Gastroesophageal sphincter (tissue), 4 donors: ENCODE results near the gene BLOC1S1. TPM values are rescaled to one million over a fixed set of nuclear protein-coding genes. Genes with fewer than 3 reads are reported as not detected.
A peak's percentile ranks its signal among the peaks of the same experiment; 100 is the strongest.
"Not testable (repeated sequence)": the region's sequence is repeated elsewhere in the genome, so short reads cannot be mapped to it uniquely, and the experiment has no call there.

Experiments
- ATAC-seq: fragments of 150-250 bp; one replicate; pipeline ENCODE4 v1.9.1; 2016; ENCODE audit warnings: mild to moderate bottlenecking, moderate library complexity
- H3K27ac ChIP-seq, 4 donors: fragments of 200-600 bp; sonication (generic) in 3 of 4; 1 replicate in 3 of 4; 2 replicates in 1 of 4; pipeline ENCODE4 v1.5.1; 2016 to 2019
- H3K27me3 ChIP-seq: fragments of 200-600 bp; sonication (generic); one replicate; pipeline ENCODE4 v1.5.1; 2019
- H3K36me3 ChIP-seq, 2 donors: fragments of 200-600 bp; sonication (generic); one replicate each; pipeline ENCODE4 v1.5.1; 2019; ENCODE audit warnings: control low read depth in 1 of 2
- H3K4me1 ChIP-seq, 3 donors: fragments of 200-600 bp; sonication (generic); 1 replicate in 2 of 3; 2 replicates in 1 of 3; pipeline ENCODE4 v1.5.1; 2016 to 2019; ENCODE audit warnings: control low read depth in 2 of 3
- H3K4me3 ChIP-seq, 2 donors: fragments of 200-600 bp; sonication (generic); one replicate each; pipeline ENCODE4 v1.5.1; 2019; ENCODE audit warnings: mild to moderate bottlenecking in 1 of 2, moderate library complexity in 1 of 2
- H3K9me3 ChIP-seq, 3 donors: fragments of 200-600 bp; sonication (generic); one replicate each; pipeline ENCODE4 v1.5.1; 2017 to 2019; ENCODE audit warnings: control low read depth in 2 of 3
- EP300 ChIP-seq: sonication (generic); formaldehyde crosslinking; IDR thresholded peaks from one replicate; pipeline ENCODE4 v1.6.1; 2017; ENCODE audit warnings: antibody characterized with exemption, mild to moderate bottlenecking
- POLR2A ChIP-seq, 2 donors: fragments of 450-650 bp; IDR thresholded peaks; one replicate each; pipeline ENCODE4 v1.6.1; 2017; ENCODE audit warnings: antibody characterized with exemption in 2 of 2, mild to moderate bottlenecking in 2 of 2, moderate library complexity in 1 of 2
- POLR2AphosphoS5 ChIP-seq: sonication (generic); formaldehyde crosslinking; IDR thresholded peaks from one replicate; pipeline ENCODE4 v1.6.1; 2017; ENCODE audit warnings: antibody characterized with exemption
- WGBS, 2 donors: methylation state at CpG; one replicate each; pipeline ENCODE4 v1.1.5; 2018; ENCODE audit warnings: low coverage in 1 of 2; 5-methylcytosine and 5-hydroxymethylcytosine counted together
- total RNA-seq, 4 donors: library from RNA; depleted of rRNA; stranded (reverse); fragments of >200 nt; gene quantifications; one replicate each; pipeline ENCODE4 v1.1.0, GENCODE V29; 2016
- TF ChIP-seq, protein P1 (sequence below), 4 experiments: fragments of 200-600 bp in 2 of 4; fragments of 450-650 bp in 2 of 4; sonication (generic) in 1 of 4; IDR thresholded peaks; one replicate each; pipeline ENCODE4 v1.5.1; 2017 to 2019; ENCODE audit warnings: antibody characterized with exemption in 4 of 4, mild to moderate bottlenecking in 2 of 4, moderate library complexity in 2 of 4

BLOC1S1 gene
- total RNA-seq, 4 donors from 2014 or later: 187 to 214 (median 196) TPM

DNA sequence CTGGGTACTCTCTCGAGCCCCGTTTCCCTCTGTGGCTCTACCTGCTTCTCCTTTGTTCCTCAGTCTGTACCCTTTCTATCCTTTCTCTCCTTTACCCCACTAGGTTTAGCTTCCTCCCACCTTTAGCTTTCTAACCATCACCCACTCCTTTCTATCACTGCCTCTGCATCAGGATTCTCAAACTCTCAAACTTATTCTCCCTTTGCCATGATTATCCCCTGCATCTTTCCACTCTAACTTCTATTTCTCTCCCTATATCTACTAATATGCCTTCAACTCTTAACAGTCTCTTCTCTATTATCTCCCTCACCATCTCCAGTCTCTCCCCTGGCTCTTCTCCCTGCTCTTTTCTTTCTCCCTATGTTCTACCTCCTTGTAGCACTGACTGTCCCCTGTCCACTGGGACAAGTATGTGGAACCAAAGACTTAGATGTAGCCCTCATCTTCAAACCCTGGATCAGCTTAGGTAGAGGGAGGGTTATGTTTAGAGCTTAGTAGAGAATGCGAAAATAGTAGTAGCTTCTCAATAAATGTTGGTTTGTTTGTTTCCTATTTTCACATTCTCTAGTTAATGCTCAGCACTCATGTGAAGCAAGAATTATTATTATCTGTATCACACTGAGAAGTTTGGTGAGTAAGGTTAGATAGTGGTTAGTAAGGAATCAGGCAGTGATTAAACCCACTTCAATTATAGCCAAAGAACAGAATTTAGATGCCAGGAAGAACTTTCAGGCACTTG lies 30.5 kb downstream of the BLOC1S1 start:
- Histone ChIP-seq H3K4me3 (peak overlapping the region in 1 of 2 donors; percentile 20), H3K9me3 (no peaks in the 10 kb centered on the region), H3K27me3 (no peaks in the 10 kb centered on the region), H3K27ac (peak overlapping the region in 3 of 4 donors; percentile 32 to 55 (median 52)), H3K36me3 (peaks cover 1 to 27% of the 10 kb centered on the region in 2 donors), H3K4me1 (peaks cover 0 to 58% (median 31%) of the 10 kb centered on the region in 3 donors)
- WGBS, 2 donors: 6 to 43% methylated on average over 2 to 3 of the region's 3 CpGs
- no peak for ATAC-seq
- TF ChIP-seq POLR2AphosphoS5 (no peak), POLR2A (IDR thresholded peaks at IDR 0.05) (no peak), EP300 (no peak)
- TF ChIP-seq, protein P1, sequence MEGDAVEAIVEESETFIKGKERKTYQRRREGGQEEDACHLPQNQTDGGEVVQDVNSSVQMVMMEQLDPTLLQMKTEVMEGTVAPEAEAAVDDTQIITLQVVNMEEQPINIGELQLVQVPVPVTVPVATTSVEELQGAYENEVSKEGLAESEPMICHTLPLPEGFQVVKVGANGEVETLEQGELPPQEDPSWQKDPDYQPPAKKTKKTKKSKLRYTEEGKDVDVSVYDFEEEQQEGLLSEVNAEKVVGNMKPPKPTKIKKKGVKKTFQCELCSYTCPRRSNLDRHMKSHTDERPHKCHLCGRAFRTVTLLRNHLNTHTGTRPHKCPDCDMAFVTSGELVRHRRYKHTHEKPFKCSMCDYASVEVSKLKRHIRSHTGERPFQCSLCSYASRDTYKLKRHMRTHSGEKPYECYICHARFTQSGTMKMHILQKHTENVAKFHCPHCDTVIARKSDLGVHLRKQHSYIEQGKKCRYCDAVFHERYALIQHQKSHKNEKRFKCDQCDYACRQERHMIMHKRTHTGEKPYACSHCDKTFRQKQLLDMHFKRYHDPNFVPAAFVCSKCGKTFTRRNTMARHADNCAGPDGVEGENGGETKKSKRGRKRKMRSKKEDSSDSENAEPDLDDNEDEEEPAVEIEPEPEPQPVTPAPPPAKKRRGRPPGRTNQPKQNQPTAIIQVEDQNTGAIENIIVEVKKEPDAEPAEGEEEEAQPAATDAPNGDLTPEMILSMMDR (IDR thresholded peaks at IDR 0.05): no peak

DNA sequence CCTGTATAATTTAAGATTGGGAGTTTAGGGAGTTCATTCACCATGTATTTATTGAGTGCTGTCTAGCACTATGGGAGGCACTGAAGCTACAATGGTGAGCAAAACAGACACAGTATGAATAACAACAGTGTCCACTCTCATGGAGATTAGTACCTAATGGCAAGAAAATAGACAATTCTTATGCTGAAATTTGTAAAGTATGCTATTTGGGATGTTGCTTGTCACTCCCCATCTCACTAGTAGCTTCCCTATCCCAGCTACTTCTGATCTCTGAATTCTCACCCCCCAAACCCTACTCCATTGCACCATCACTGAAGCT lies 31.0 kb downstream of the BLOC1S1 start:
- ATAC-seq: no peak
- no peak for TF ChIP-seq POLR2A (IDR thresholded peaks at IDR 0.05)
- no peak for TF ChIP-seq EP300
- TF ChIP-seq, protein P1 (IDR thresholded peaks at IDR 0.05): no peak
- TF ChIP-seq POLR2AphosphoS5: no peak
- Histone ChIP-seq H3K36me3 (peaks cover 2 to 32% of the 10 kb centered on the region in 2 donors), H3K9me3 (no peaks in the 10 kb centered on the region), H3K27me3 (no peaks in the 10 kb centered on the region), H3K4me3 (no peak overlapping the region), H3K27ac (no peak overlapping the region), H3K4me1 (peaks cover 0 to 57% (median 31%) of the 10 kb centered on the region in 3 donors)

DNA sequence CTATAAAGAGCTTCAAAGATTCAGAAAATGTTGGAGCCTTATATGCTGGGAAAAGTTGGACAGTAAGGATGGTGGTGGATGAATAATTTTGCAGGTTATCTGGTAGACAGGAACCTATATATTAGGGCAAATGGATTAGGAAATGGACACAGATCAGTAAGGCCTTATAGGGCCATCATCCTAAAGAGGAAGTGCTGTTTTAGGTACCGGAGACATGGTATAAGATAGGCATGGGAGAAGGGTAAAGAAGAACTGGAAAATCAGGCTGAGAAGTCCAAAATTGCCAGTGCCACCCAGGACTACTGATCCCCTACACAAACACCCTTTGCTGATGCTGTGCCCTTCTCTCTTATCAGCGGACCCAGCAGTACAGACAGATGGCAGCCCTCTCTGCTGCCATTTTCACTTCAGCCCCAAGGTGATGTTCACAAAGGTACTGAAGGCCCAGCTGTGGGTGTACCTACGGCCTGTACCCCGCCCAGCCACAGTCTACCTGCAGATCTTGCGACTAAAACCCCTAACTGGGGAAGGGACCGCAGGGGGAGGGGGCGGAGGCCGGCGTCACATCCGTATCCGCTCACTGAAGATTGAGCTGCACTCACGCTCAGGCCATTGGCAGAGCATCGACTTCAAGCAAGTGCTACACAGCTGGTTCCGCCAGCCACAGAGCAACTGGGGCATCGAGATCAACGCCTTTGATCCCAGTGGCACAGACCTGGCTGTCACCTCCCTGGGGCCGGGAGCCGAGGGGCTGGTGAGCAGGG lies 32.6 kb downstream of the BLOC1S1 start:
- WGBS, 2 donors: 96 to 100% methylated on average over 2 of the region's 18 CpGs
- peaks cover 2 to 47% of the 10 kb centered on the region in 2 donors for H3K36me3 ChIP-seq
- H3K27me3 ChIP-seq: no peaks in the 10 kb centered on the region
- no peak for ATAC-seq
- TF ChIP-seq, protein P1 (IDR thresholded peaks at IDR 0.05): no peak
- TF ChIP-seq POLR2A (IDR thresholded peaks at IDR 0.05): no peak
- no peak for TF ChIP-seq EP300
- no peak for TF ChIP-seq POLR2AphosphoS5
- no peak overlapping the region for H3K4me3 ChIP-seq
- no peak overlapping the region for H3K27ac ChIP-seq
- H3K9me3 ChIP-seq: no peaks in the 10 kb centered on the region
- peaks cover 0 to 47% (median 25%) of the 10 kb centered on the region in 3 donors for H3K4me1 ChIP-seq

DNA sequence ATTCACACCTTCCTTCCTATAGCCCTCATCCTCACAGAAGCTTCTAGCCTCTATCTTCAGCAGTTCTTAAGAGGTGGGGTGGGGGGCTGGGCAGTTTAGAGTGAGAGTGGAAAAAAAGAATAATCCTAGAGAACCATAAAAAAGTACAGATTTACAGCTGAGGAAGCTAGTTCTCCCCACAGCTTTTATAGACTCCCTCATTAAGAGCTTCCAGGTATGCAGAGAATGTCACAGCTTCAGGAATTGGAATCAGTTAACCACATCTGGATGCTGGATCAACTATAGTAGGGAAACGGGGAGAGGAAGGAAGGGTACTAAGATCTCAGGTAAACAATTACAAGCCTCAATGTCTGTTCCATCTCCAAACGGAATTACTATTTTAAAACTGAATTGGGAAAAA lies 39.4 kb downstream of the BLOC1S1 start:
- H3K4me3 ChIP-seq: no peak overlapping the region
- peaks cover 2 to 98% of the 10 kb centered on the region in 2 donors for H3K36me3 ChIP-seq
- no peaks in the 10 kb centered on the region for H3K9me3 ChIP-seq
- no peaks in the 10 kb centered on the region for H3K4me1 ChIP-seq
- H3K27ac ChIP-seq: no peak overlapping the region
- WGBS, 2 donors: 30 to 43% methylated on average over 2 of the region's 2 CpGs
- no peak for ATAC-seq
- TF ChIP-seq, protein P1 (IDR thresholded peaks at IDR 0.05): no peak
- no peak for TF ChIP-seq POLR2AphosphoS5
- TF ChIP-seq EP300: no peak
- no peak for TF ChIP-seq POLR2A (IDR thresholded peaks at IDR 0.05)
- no peaks in the 10 kb centered on the region for H3K27me3 ChIP-seq

DNA sequence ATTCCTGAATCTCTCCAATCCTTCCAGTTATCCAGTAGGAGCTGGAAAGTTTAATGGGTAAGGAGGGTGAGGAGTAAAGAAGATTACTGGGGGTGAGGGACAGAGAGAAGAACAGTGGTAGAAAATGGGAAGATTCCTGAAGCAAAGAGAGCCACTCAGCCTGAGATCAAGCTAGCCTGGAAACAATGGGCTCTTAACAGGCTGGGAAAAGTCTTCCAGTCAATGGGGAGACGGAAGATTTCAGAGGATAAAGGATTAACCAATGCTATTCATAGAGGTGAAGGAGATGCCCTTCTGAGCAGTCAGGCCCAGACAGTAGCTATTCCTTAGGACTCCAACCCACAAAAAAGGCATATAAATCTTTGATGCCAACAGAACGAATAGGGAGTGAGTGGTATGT lies 41.9 kb downstream of the BLOC1S1 start:
- Histone ChIP-seq H3K27ac (no peak overlapping the region), H3K9me3 (no peaks in the 10 kb centered on the region), H3K4me3 (no peak overlapping the region), H3K4me1 (no peaks in the 10 kb centered on the region), H3K27me3 (no peaks in the 10 kb centered on the region), H3K36me3 (peaks cover 0 to 96% of the 10 kb centered on the region in 2 donors)
- ATAC-seq: no peak
- 80 to 85% methylated on average over 2 of the region's 2 CpGs for WGBS, 2 donors
- TF ChIP-seq POLR2A (IDR thresholded peaks at IDR 0.05) (no peak), EP300 (no peak), POLR2AphosphoS5 (no peak)
- TF ChIP-seq, protein P1 (IDR thresholded peaks at IDR 0.05): no peak

DNA sequence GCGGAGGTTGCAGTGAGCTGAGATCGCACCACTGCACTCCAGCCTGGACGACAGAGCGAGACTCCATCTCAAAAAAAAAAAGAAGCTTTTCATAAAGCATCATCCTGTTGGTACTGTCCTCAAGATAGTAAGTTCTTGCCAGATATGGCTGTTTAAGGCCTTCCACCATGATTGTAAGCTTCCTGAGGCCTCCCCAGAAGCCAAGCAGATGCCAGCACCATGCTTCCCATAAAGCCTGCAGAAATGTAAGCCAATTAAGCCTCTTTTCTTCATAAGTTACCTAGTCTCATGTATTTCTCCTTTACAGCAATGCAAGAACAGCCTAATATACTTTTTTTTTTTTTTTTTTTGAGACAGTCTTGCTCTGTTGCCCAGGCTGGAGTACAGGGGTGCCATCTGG lies 42.7 kb downstream of the BLOC1S1 start:
- H3K9me3 ChIP-seq, H3K27ac ChIP-seq, H3K4me1 ChIP-seq, ATAC-seq, H3K4me3 ChIP-seq, H3K27me3 ChIP-seq: not testable (repeated sequence)
- H3K36me3 ChIP-seq: peaks cover 0 to 96% of the 10 kb centered on the region in 2 donors
- 80 to 95% methylated on average over 1 to 3 of the region's 4 CpGs for WGBS, 2 donors
